Endodermal cell (in vitro differentiated cells): ENCODE results near the gene SLC46A3. TPM values are rescaled to one million over a fixed set of nuclear protein-coding genes. Genes with fewer than 3 reads are reported as not detected.

Experiments
- DNase-seq: peaks from one replicate; pipeline ENCODE4 v3.0.0-alpha.2; 2017
- H3K27ac ChIP-seq: 2 replicates; pipeline ENCODE4 v1.5.1; 2013; ENCODE audit warnings: mild to moderate bottlenecking, low read depth, low read length, moderate library complexity
- H3K27me3 ChIP-seq: 2 replicates; pipeline ENCODE4 v1.6.1; 2013; ENCODE audit warnings: mild to moderate bottlenecking, low read length, moderate library complexity; ENCODE audit not compliant: insufficient read depth, control insufficient read depth, poor library complexity, severe bottlenecking
- H3K36me3 ChIP-seq: 2 replicates; pipeline ENCODE4 v1.7.0; 2013; ENCODE audit warnings: mild to moderate bottlenecking, low read length, moderate library complexity; ENCODE audit not compliant: control insufficient read depth, insufficient read depth
- H3K4me1 ChIP-seq: one replicate; pipeline ENCODE4 v1.7.0; 2013; ENCODE audit warnings: low read length; ENCODE audit not compliant: control insufficient read depth, insufficient read depth
- H3K4me3 ChIP-seq: 2 replicates; pipeline ENCODE4 v1.5.1; 2013; ENCODE audit warnings: mild to moderate bottlenecking, low read length, moderate library complexity
- H3K9ac ChIP-seq: 2 replicates; pipeline ENCODE4 v1.6.1; 2013; ENCODE audit warnings: mild to moderate bottlenecking, low read length, moderate library complexity; ENCODE audit not compliant: poor library complexity, severe bottlenecking; ENCODE audit errors: extremely low read depth
- H3K9me3 ChIP-seq: 2 replicates; pipeline ENCODE4 v1.6.1; 2013; ENCODE audit warnings: mild to moderate bottlenecking, low read length, moderate library complexity; ENCODE audit not compliant: control insufficient read depth
- H3K27ac Mint-ChIP-seq: 2 replicates; pipeline ENCODE4 v1.8.0; 2020; ENCODE audit warnings: mixed read lengths
- H3K27me3 Mint-ChIP-seq: 2 replicates; pipeline ENCODE4 v1.8.0; 2021; ENCODE audit warnings: mild to moderate bottlenecking, mixed read lengths; ENCODE audit not compliant: insufficient read depth
- H3K36me3 Mint-ChIP-seq: 2 replicates; pipeline ENCODE4 v1.8.0; 2020; ENCODE audit warnings: low read depth, mixed read lengths
- H3K4me1 Mint-ChIP-seq: 2 replicates; pipeline ENCODE4 v1.8.0; 2020; ENCODE audit warnings: mixed read lengths
- H3K4me3 Mint-ChIP-seq: 2 replicates; pipeline ENCODE4 v1.8.0; 2020; ENCODE audit warnings: mild to moderate bottlenecking, moderate library complexity, mixed read lengths
- H3K9me3 Mint-ChIP-seq: 2 replicates; pipeline ENCODE4 v1.8.0; 2020; ENCODE audit warnings: mild to moderate bottlenecking, mixed read lengths
- CTCF ChIP-seq: fragments of 200-600 bp; sonication (generic); conservative IDR thresholded peaks from 2 replicates; pipeline ENCODE4 v1.5.0; 2021; ENCODE audit warnings: antibody characterized with exemption, mild to moderate bottlenecking
- WGBS, 2 experiments: methylation state at CpG; one replicate each; pipeline versions ENCODE4 v1.1.5 to v1.1.7; 2013; ENCODE audit warnings: missing lambda C conversion rate in 2 of 2, mixed read lengths in 1 of 2; ENCODE audit not compliant: insufficient coverage in 1 of 2, insufficient read length in 1 of 2; 5-methylcytosine and 5-hydroxymethylcytosine counted together
- total RNA-seq, 2 donors: library from RNA; stranded (reverse); fragmentation: NEBNext Ultra II Directional in 1 of 2; extraction: Animal tissue kit (Norgen Biotek cat#: 25700) in 1 of 2; gene quantifications; 2 replicates in 1 of 2; 3 replicates in 1 of 2; pipeline ENCODE4 v1.2.1, GENCODE V29; 2021

Gene SLC46A3
- total RNA-seq, 2 donors from 2014 or later: 1.8 to 2.9 TPM

DNA sequence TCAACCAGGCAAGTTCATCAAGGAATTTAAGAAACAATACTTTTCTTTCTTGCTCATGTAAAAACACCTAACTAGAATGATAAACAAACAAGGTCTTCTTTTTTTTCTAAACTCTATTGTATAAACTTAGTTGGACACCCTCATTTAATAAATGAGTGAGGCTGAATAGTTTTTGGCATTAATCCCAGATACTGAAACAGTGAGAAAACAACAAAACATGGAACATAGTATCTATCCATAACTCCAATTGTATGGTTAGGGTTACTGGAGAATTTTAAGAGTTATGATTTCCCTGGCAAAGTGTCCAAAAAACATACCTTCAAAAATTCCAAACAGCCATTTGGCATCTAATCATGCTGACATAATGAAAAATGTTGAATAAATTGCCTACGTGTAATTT is 65.7 kb downstream of the SLC46A3 start:
- Histone ChIP-seq H3K36me3 (no peaks in the 10 kb centered on the region), H3K4me1 (no peaks in the 10 kb centered on the region), H3K27me3 (no peaks in the 10 kb centered on the region), H3K9ac (no peak overlapping the region), H3K4me3 (no peak overlapping the region), H3K9me3 (no peaks in the 10 kb centered on the region), H3K27ac (no peak overlapping the region)
- TF ChIP-seq CTCF: no peak
- no peak overlapping the region for H3K27ac Mint-ChIP-seq
- H3K27me3 Mint-ChIP-seq: no peaks in the 10 kb centered on the region
- no peak for DNase-seq
- H3K4me1 Mint-ChIP-seq: peaks cover 13% of the 10 kb centered on the region
- H3K36me3 Mint-ChIP-seq: no peaks in the 10 kb centered on the region
- H3K4me3 Mint-ChIP-seq: no peak overlapping the region
- no peaks in the 10 kb centered on the region for H3K9me3 Mint-ChIP-seq
- no CpG with 5 or more reads among the region's 1 CpG for WGBS, 2 experiments

- 92 to 95% methylated on average over 6 to 7 of the region's 7 CpGs for WGBS, 2 experiments
- H3K4me3 ChIP-seq: no peak overlapping the region
Observed at GRCh38 chr13:28651810-28652401, 66.9 kb downstream of the SLC46A3 start.

GRCh38 chr13:28650284-28650683 is 68.5 kb downstream of the SLC46A3 start:
- Histone ChIP-seq H3K36me3 (no peaks in the 10 kb centered on the region), H3K4me1 (no peaks in the 10 kb centered on the region), H3K27me3 (no peaks in the 10 kb centered on the region), H3K4me3 (no peak overlapping the region), H3K9me3 (no peaks in the 10 kb centered on the region), H3K9ac (no peak overlapping the region), H3K27ac (no peak overlapping the region)
- no peak for DNase-seq
- Mint-ChIP-seq H3K9me3 (no peaks in the 10 kb centered on the region), H3K27me3 (no peaks in the 10 kb centered on the region), H3K36me3 (no peaks in the 10 kb centered on the region), H3K4me3 (no peak overlapping the region), H3K4me1 (no peaks in the 10 kb centered on the region), H3K27ac (no peak overlapping the region)
- TF ChIP-seq CTCF: no peak
- WGBS, 2 experiments: 100% methylated on average over 2 of the region's 2 CpGs; no CpG with 5 or more reads in 1 of the 2 experiments

More at GRCh38 chr13:28651810-28652401, 66.9 kb downstream of the SLC46A3 start:
- Histone ChIP-seq H3K9ac (no peak overlapping the region), H3K4me1 (no peaks in the 10 kb centered on the region), H3K9me3 (no peaks in the 10 kb centered on the region), H3K27ac (no peak overlapping the region), H3K36me3 (no peaks in the 10 kb centered on the region), H3K27me3 (no peaks in the 10 kb centered on the region)
- TF ChIP-seq CTCF: no peak
- peaks cover 5% of the 10 kb centered on the region for H3K4me1 Mint-ChIP-seq
- H3K9me3 Mint-ChIP-seq: no peaks in the 10 kb centered on the region
- H3K27ac Mint-ChIP-seq: no peak overlapping the region
- H3K36me3 Mint-ChIP-seq: no peaks in the 10 kb centered on the region
- no peak overlapping the region for H3K4me3 Mint-ChIP-seq
- no peaks in the 10 kb centered on the region for H3K27me3 Mint-ChIP-seq
- no peak for DNase-seq

Other genes with a start within 250 kb of the SLC46A3 start
- gene FLT1, start 223.8 kb downstream of the SLC46A3 start, total RNA-seq: 10 to 100 TPM in 1 of 2 donors, 1 to 10 TPM in 1; 3.2 to 10.3 TPM
- gene POMP, start 59.8 kb downstream of the SLC46A3 start, total RNA-seq: 10 to 100 TPM; 88.8 to 95.4 TPM
- gene MTUS2, start 101.4 kb upstream of the SLC46A3 start, total RNA-seq: 1 to 10 TPM; 1.2 to 1.3 TPM